ENCODE data around the gene MAD1L1.

- no peak for TF ChIP-seq EZH2 (IDR thresholded peaks at IDR 0.05; ENCODE audit: low read depth, low read length, severe bottlenecking)
- TF ChIP-seq, protein P1, sequence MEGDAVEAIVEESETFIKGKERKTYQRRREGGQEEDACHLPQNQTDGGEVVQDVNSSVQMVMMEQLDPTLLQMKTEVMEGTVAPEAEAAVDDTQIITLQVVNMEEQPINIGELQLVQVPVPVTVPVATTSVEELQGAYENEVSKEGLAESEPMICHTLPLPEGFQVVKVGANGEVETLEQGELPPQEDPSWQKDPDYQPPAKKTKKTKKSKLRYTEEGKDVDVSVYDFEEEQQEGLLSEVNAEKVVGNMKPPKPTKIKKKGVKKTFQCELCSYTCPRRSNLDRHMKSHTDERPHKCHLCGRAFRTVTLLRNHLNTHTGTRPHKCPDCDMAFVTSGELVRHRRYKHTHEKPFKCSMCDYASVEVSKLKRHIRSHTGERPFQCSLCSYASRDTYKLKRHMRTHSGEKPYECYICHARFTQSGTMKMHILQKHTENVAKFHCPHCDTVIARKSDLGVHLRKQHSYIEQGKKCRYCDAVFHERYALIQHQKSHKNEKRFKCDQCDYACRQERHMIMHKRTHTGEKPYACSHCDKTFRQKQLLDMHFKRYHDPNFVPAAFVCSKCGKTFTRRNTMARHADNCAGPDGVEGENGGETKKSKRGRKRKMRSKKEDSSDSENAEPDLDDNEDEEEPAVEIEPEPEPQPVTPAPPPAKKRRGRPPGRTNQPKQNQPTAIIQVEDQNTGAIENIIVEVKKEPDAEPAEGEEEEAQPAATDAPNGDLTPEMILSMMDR (IDR thresholded peaks at IDR 0.05; ENCODE audit: control extremely low read depth in 1 of 3, insufficient read depth in 1 of 3, low read depth in 1 of 3, low read length in 3 of 3) = no peak
- TF ChIP-seq RAD21 (IDR thresholded peaks at IDR 0.05 in 1 of 2, conservative IDR thresholded peaks at IDR 0.05 in 1 of 2; ENCODE audit: low read depth in 2 of 2, low read length in 2 of 2) = no peak
- TF ChIP-seq MAX (IDR thresholded peaks at IDR 0.05) = no peak
- no peak for TF ChIP-seq POLR2AphosphoS5 (IDR thresholded peaks at IDR 0.05; ENCODE audit: low read depth, low read length)
- TF ChIP-seq TAF1 (IDR thresholded peaks at IDR 0.05; ENCODE audit: low read depth, low read length) = no peak
- TF ChIP-seq SIN3A (conservative IDR thresholded peaks at IDR 0.05 in 1 of 2, IDR thresholded peaks at IDR 0.05 in 1 of 2; ENCODE audit: low read depth in 1 of 2, low read length in 2 of 2) = no peak
- no peak for TF ChIP-seq POLR2A (IDR thresholded peaks at IDR 0.05; ENCODE audit: control extremely low read depth in 1 of 2, low read depth in 2 of 2, low read length in 2 of 2)
- no peak for TF ChIP-seq RFX5 (IDR thresholded peaks at IDR 0.05; ENCODE audit: borderline replicate concordance, low read depth, low read length)
- no peak for TF ChIP-seq GABPA (IDR thresholded peaks at IDR 0.05; ENCODE audit: borderline replicate concordance, insufficient read depth, low read length)
- TF ChIP-seq SRF (IDR thresholded peaks at IDR 0.05; ENCODE audit: low read depth, low read length) = no peak
- no peak for TF ChIP-seq GTF2F1 (IDR thresholded peaks at IDR 0.05; ENCODE audit: borderline replicate concordance, low read depth, low read length)
- TF ChIP-seq CHD2 (IDR thresholded peaks at IDR 0.05; ENCODE audit: low read length) = no peak
- TF ChIP-seq BACH1 (IDR thresholded peaks at IDR 0.05; ENCODE audit: low read length) = no peak
These were observed 125.2 kb downstream of the MAD1L1 start for GRCh38 chr7:2107386-2108070.
